BJ (cell line): Measurements from ENCODE around the gene DPYD. TPM values are rescaled to one million over a fixed set of nuclear protein-coding genes. Genes with fewer than 3 reads are reported as not detected.

ENCODE experiments used
- CTCF ChIA-PET: fragments of 350-600 bp; formaldehyde crosslinking; extraction: SDS; loops from one replicate; lab custom pipeline; 2021; ENCODE audit warnings: antibody characterized with exemption, inconsistent platforms; lab: Yijun Ruan, JAX
- POLR2A ChIA-PET: fragments of 300-600 bp; sonication (Branson Sonifier 250); formaldehyde crosslinking; extraction: SDS; loops from one replicate; lab custom pipeline; 2021; ENCODE audit warnings: antibody characterized with exemption; lab: Charles Lee
- DNase-seq: peaks from one replicate; pipeline ENCODE4 v3.0.0-alpha.2; 2011; ENCODE audit warnings: low read depth
- H3K27me3 ChIP-seq: 2 replicates; pipeline ENCODE4 v1.6.0; 2011; ENCODE audit warnings: low read length; ENCODE audit not compliant: control insufficient read depth, insufficient read depth
- H3K36me3 ChIP-seq: 2 replicates; pipeline ENCODE4 v1.5.1; 2011; ENCODE audit warnings: low read length; ENCODE audit not compliant: control insufficient read depth, insufficient read depth
- H3K4me3 ChIP-seq: 2 replicates; pipeline ENCODE4 v1.5.1; 2011; ENCODE audit warnings: low read depth, mild to moderate bottlenecking, control low read depth, low read length
- CTCF ChIP-seq: IDR thresholded peaks from 2 replicates; pipeline ENCODE4 v1.5.1; 2011; ENCODE audit warnings: low read depth, mild to moderate bottlenecking, control low read depth, inconsistent platforms, low read length, moderate library complexity; ENCODE audit not compliant: insufficient read depth
- polyA plus RNA-seq: library from polyadenylated mRNA; depleted of rRNA; stranded (reverse); fragments of >200 nt; gene quantifications from 2 replicates; pipeline ENCODE4 v1.2.3, GENCODE V29; 2011

DPYD gene
- polyA plus RNA-seq, 1 experiment = 13.1 TPM

- H3K36me3 ChIP-seq = no peaks in the 10 kb centered on the region
Observed at GRCh38 chr1:97063532-97063931, 857.3 kb downstream of the DPYD start.

GRCh38 chr1:97061604-97062003 lies 859.2 kb downstream of the DPYD start:
- CTCF ChIA-PET = interaction anchor here (1.5 kb wide), 1 partner anchor 8 kb away, joined by 4 read pairs; no protein-coding TSS in a partner anchor
- no peak for DNase-seq
- no peak overlapping the region for H3K4me3 ChIP-seq
- H3K36me3 ChIP-seq = no peaks in the 10 kb centered on the region
- no peak for TF ChIP-seq CTCF
- H3K27me3 ChIP-seq = no peaks in the 10 kb centered on the region
- POLR2A ChIA-PET = no interaction called here

More at GRCh38 chr1:97063532-97063931, 857.3 kb downstream of the DPYD start:
- H3K27me3 ChIP-seq = no peaks in the 10 kb centered on the region
- H3K4me3 ChIP-seq = no peak overlapping the region
- POLR2A ChIA-PET = no interaction called here
- CTCF ChIA-PET = no interaction called here
- no peak for DNase-seq
- no peak for TF ChIP-seq CTCF

GRCh38 chr1:97056386-97056785 lies 864.4 kb downstream of the DPYD start:
- no peak for TF ChIP-seq CTCF

GRCh38 chr1:97053268-97053667 lies 867.6 kb downstream of the DPYD start:
- ChIA-PET POLR2A (no interaction called here), CTCF (interaction anchor here (1.2 to 1.5 kb wide), 2 partner anchors 9 to 12 kb away, joined by 4 read pairs; no protein-coding TSS in a partner anchor)
- Histone ChIP-seq H3K27me3 (no peaks in the 10 kb centered on the region), H3K36me3 (no peaks in the 10 kb centered on the region), H3K4me3 (no peak overlapping the region)
- TF ChIP-seq CTCF = no peak
- DNase-seq = no peak

More at GRCh38 chr1:97056386-97056785, 864.4 kb downstream of the DPYD start:
- Histone ChIP-seq H3K36me3 (no peaks in the 10 kb centered on the region), H3K4me3 (no peak overlapping the region), H3K27me3 (no peaks in the 10 kb centered on the region)
- ChIA-PET CTCF (no interaction called here), POLR2A (no interaction called here)
- DNase-seq = no peak

GRCh38 chr1:97051823-97052222 lies 869.0 kb downstream of the DPYD start:
- Histone ChIP-seq H3K4me3 (no peak overlapping the region), H3K36me3 (no peaks in the 10 kb centered on the region), H3K27me3 (no peaks in the 10 kb centered on the region)
- TF ChIP-seq CTCF = no peak
- ChIA-PET CTCF (interaction anchor here (0.6 to 1.1 kb wide), 2 partner anchors 82 to 816 kb away, joined by 3 read pairs; no protein-coding TSS in a partner anchor), POLR2A (no interaction called here)
- no peak for DNase-seq
